HepG2 (cell line): ENCODE results near the gene TBX15. TPM values are rescaled to one million over a fixed set of nuclear protein-coding genes. Genes with fewer than 3 reads are reported as not detected.

Experiments used
- BRD4 ChIP-seq: sonication (generic); formaldehyde crosslinking; IDR thresholded peaks from 2 replicates; pipeline ENCODE4 v1.4.0; 2020; ENCODE audit warnings: missing genetic modification reagents
- CBX2 ChIP-seq, 2 experiments: fragments of 200-600 bp in 1 of 2; sonication (generic); formaldehyde crosslinking in 1 of 2; IDR thresholded peaks; 2 replicates each; pipeline versions ENCODE4 v1.7.0 to v1.8.1; 2018 to 2022; ENCODE audit warnings: low read depth in 2 of 2, low read length in 1 of 2, mild to moderate bottlenecking in 1 of 2, missing genetic modification reagents in 1 of 2
- CREB1 ChIP-seq, 2 experiments: fragments of 450-650 bp in 1 of 2; IDR thresholded peaks; 2 replicates each; pipeline ENCODE4 v1.6.1; 2016 to 2017; ENCODE audit warnings: control low read depth in 1 of 2, mild to moderate bottlenecking in 1 of 2, missing compliant biosample characterization in 1 of 2, missing genetic modification characterization in 1 of 2
- GPN1 ChIP-seq: sonication (generic); formaldehyde crosslinking; IDR thresholded peaks from 2 replicates; pipeline ENCODE4 v1.5.1; 2020; ENCODE audit warnings: missing genetic modification reagents, borderline replicate concordance
- JUN ChIP-seq: sonication (generic); formaldehyde crosslinking; IDR thresholded peaks from 2 replicates; pipeline ENCODE4 v1.4.0; 2020; ENCODE audit warnings: mild to moderate bottlenecking, missing genetic modification reagents
- KLF13 ChIP-seq: sonication (generic); formaldehyde crosslinking; IDR thresholded peaks from 2 replicates; pipeline ENCODE4 v1.4.0; 2020; ENCODE audit warnings: mild to moderate bottlenecking, missing genetic modification reagents
- NFKBIZ ChIP-seq: IDR thresholded peaks from 2 replicates; pipeline ENCODE4 v1.6.1; 2018; ENCODE audit warnings: missing genetic modification reagents, missing compliant biosample characterization
- RFX5 ChIP-seq: IDR thresholded peaks from 2 replicates; pipeline ENCODE4 v1.6.1; 2011; ENCODE audit warnings: low read depth, low read length, improper control_type of control experiment
- TOE1 ChIP-seq: sonication (generic); formaldehyde crosslinking; IDR thresholded peaks from 2 replicates; pipeline ENCODE4 v1.4.0; 2020; ENCODE audit warnings: mild to moderate bottlenecking, missing genetic modification reagents
- YEATS4 ChIP-seq: sonication (generic); formaldehyde crosslinking; IDR thresholded peaks from 2 replicates; pipeline ENCODE4 v1.4.0; 2020; ENCODE audit warnings: missing genetic modification reagents, borderline replicate concordance
- ZC3H4 ChIP-seq: sonication (generic); formaldehyde crosslinking; IDR thresholded peaks from 2 replicates; pipeline ENCODE4 v1.4.0; 2020; ENCODE audit warnings: missing genetic modification reagents, borderline replicate concordance
- ZNF766 ChIP-seq: sonication (generic); formaldehyde crosslinking; IDR thresholded peaks from 2 replicates; pipeline ENCODE4 v1.5.0; 2020; ENCODE audit warnings: missing genetic modification reagents, borderline replicate concordance
- polyA plus RNA-seq, 8 experiments: library from polyadenylated mRNA; depleted of rRNA in 3 of 8; stranded (reverse) in 7 of 8; unstranded in 1 of 8; fragments of >200 nt; fragmentation: Illumina TruSeq in 4 of 8; extraction: Trizol in 4 of 8; gene quantifications; 2 replicates each; pipeline versions ENCODE4 v1.2.1 to v1.2.3, GENCODE V29; 2011 to 2016; ENCODE audit warnings: low read depth in 4 of 8, missing spikeins in 1 of 8, mixed read lengths in 1 of 8; ENCODE audit not compliant: insufficient read depth in 1 of 8
- total RNA-seq, 5 experiments: library from RNA; depleted of rRNA; stranded (reverse); fragments of >200 nt; fragmentation: Illumina TruSeq; extraction: Trizol; gene quantifications; 2 replicates each; pipeline ENCODE4 v1.2.3, GENCODE V29; 2016; ENCODE audit warnings: low read depth in 1 of 5
- TF ChIP-seq, protein P1 (sequence below): sonication (generic); formaldehyde crosslinking; IDR thresholded peaks from 2 replicates; pipeline ENCODE4 v1.4.0; 2020; ENCODE audit warnings: missing genetic modification reagents
- TF ChIP-seq, protein P2 (sequence below): sonication (generic); formaldehyde crosslinking; conservative IDR thresholded peaks from 2 replicates; pipeline ENCODE4 v1.8.0; 2022; ENCODE audit warnings: low read depth, missing genetic modification reagents
- TF ChIP-seq, protein P3 (sequence below): sonication (generic); formaldehyde crosslinking; IDR thresholded peaks from 2 replicates; pipeline ENCODE4 v1.5.0; 2020; ENCODE audit warnings: missing genetic modification reagents
- TF ChIP-seq, protein P4 (sequence below): sonication (generic); formaldehyde crosslinking; IDR thresholded peaks from 2 replicates; pipeline ENCODE4 v1.5.0; 2020; ENCODE audit warnings: mild to moderate bottlenecking, missing genetic modification reagents
- TF ChIP-seq, protein P5 (sequence below): sonication (generic); formaldehyde crosslinking; IDR thresholded peaks from 2 replicates; pipeline ENCODE4; 2020; ENCODE audit warnings: missing genetic modification reagents, mild to moderate bottlenecking, borderline replicate concordance

The TBX15 gene
- total and polyA plus RNA-seq, 2 of the 13 experiments (the other 11 are each of a cell fraction or from before 2014, with no cell fraction given), result 0.42 to 1.9 TPM

DNA sequence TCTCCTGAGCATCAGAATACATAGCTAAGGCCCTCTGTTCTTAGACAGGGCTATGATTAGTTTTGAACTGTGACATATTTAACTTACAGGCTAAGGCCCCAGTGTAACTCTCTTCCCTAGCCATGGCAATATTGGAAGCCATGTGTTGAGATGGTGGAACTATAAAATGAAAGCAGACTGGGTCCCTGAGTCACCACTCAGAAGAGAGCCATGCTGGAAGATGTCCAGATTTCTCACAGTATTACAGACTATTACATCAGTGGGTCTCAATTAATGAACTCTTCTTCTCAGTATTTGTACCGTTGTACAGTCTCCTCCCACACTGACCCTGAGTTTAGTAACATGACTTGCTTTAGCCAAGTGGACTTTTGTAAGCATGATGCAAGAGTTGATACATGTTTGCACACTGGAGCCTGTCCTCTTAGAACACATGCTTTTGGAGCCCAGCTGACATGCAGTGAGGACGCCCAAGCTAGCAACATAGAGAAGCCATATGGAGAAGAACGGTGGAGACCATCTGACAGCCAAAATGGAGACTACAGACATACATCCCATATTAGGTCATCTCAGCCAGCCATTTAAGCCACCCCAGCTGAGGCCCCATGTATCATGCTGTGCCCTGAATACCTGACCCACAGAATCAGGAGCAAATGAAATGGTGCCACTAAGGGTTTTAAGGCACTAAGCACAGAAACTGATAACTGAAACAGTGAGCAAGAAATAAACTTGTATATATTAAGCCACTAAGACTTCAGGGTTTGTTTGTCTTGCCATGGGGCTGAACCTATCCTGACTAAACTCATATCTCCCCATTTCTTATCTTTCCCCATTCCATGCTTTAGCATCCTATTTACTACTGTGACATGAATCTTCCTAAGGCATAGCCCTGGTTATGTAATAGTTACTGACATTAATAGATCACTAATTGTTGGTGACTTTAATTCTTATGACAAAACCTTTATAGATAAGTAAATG lies 24.4 kb downstream of the TBX15 start (continued):
- TF ChIP-seq CBX2 (IDR thresholded peaks at IDR 0.05; ENCODE audit: low read depth, low read length) (no peak), CBX2 (CRISPR knock-in tag; IDR thresholded peaks at IDR 0.05; ENCODE audit: low read depth) (no peak), CREB1 (IDR thresholded peaks at IDR 0.05) (peak; percentile 60), CREB1 (CRISPR knock-in tag; IDR thresholded peaks at IDR 0.05) (peak; percentile 79), TOE1 (CRISPR knock-in tag) (no peak), GPN1 (no peak), ZNF766 (no peak), ZC3H4 (CRISPR knock-in tag) (no peak), KLF13 (CRISPR knock-in tag) (no peak), YEATS4 (peak; percentile 84; the same call in 1 of the 2 replicates), RFX5 (no peak), BRD4 (CRISPR knock-in tag) (no peak), NFKBIZ (CRISPR knock-in tag) (peak; percentile 97), JUN (CRISPR knock-in tag) (peak; percentile 76)
- TF ChIP-seq, protein P1, sequence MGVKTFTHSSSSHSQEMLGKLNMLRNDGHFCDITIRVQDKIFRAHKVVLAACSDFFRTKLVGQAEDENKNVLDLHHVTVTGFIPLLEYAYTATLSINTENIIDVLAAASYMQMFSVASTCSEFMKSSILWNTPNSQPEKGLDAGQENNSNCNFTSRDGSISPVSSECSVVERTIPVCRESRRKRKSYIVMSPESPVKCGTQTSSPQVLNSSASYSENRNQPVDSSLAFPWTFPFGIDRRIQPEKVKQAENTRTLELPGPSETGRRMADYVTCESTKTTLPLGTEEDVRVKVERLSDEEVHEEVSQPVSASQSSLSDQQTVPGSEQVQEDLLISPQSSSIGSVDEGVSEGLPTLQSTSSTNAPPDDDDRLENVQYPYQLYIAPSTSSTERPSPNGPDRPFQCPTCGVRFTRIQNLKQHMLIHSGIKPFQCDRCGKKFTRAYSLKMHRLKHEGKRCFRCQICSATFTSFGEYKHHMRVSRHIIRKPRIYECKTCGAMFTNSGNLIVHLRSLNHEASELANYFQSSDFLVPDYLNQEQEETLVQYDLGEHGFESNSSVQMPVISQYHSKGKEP (CRISPR knock-in tag), result 0 out of 2 replicates have a peak, but pooled peaks have one; percentile 57
- TF ChIP-seq, protein P2, sequence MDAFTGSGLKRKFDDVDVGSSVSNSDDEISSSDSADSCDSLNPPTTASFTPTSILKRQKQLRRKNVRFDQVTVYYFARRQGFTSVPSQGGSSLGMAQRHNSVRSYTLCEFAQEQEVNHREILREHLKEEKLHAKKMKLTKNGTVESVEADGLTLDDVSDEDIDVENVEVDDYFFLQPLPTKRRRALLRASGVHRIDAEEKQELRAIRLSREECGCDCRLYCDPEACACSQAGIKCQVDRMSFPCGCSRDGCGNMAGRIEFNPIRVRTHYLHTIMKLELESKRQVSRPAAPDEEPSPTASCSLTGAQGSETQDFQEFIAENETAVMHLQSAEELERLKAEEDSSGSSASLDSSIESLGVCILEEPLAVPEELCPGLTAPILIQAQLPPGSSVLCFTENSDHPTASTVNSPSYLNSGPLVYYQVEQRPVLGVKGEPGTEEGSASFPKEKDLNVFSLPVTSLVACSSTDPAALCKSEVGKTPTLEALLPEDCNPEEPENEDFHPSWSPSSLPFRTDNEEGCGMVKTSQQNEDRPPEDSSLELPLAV (CRISPR knock-in tag), result no peak
- TF ChIP-seq, protein P3, sequence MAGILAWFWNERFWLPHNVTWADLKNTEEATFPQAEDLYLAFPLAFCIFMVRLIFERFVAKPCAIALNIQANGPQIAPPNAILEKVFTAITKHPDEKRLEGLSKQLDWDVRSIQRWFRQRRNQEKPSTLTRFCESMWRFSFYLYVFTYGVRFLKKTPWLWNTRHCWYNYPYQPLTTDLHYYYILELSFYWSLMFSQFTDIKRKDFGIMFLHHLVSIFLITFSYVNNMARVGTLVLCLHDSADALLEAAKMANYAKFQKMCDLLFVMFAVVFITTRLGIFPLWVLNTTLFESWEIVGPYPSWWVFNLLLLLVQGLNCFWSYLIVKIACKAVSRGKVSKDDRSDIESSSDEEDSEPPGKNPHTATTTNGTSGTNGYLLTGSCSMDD, result no peak
- TF ChIP-seq, protein P4, sequence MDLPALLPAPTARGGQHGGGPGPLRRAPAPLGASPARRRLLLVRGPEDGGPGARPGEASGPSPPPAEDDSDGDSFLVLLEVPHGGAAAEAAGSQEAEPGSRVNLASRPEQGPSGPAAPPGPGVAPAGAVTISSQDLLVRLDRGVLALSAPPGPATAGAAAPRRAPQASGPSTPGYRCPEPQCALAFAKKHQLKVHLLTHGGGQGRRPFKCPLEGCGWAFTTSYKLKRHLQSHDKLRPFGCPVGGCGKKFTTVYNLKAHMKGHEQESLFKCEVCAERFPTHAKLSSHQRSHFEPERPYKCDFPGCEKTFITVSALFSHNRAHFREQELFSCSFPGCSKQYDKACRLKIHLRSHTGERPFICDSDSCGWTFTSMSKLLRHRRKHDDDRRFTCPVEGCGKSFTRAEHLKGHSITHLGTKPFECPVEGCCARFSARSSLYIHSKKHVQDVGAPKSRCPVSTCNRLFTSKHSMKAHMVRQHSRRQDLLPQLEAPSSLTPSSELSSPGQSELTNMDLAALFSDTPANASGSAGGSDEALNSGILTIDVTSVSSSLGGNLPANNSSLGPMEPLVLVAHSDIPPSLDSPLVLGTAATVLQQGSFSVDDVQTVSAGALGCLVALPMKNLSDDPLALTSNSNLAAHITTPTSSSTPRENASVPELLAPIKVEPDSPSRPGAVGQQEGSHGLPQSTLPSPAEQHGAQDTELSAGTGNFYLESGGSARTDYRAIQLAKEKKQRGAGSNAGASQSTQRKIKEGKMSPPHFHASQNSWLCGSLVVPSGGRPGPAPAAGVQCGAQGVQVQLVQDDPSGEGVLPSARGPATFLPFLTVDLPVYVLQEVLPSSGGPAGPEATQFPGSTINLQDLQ (CRISPR knock-in tag), result no peak; the same call in 1 of the 2 replicates
- TF ChIP-seq, protein P5, sequence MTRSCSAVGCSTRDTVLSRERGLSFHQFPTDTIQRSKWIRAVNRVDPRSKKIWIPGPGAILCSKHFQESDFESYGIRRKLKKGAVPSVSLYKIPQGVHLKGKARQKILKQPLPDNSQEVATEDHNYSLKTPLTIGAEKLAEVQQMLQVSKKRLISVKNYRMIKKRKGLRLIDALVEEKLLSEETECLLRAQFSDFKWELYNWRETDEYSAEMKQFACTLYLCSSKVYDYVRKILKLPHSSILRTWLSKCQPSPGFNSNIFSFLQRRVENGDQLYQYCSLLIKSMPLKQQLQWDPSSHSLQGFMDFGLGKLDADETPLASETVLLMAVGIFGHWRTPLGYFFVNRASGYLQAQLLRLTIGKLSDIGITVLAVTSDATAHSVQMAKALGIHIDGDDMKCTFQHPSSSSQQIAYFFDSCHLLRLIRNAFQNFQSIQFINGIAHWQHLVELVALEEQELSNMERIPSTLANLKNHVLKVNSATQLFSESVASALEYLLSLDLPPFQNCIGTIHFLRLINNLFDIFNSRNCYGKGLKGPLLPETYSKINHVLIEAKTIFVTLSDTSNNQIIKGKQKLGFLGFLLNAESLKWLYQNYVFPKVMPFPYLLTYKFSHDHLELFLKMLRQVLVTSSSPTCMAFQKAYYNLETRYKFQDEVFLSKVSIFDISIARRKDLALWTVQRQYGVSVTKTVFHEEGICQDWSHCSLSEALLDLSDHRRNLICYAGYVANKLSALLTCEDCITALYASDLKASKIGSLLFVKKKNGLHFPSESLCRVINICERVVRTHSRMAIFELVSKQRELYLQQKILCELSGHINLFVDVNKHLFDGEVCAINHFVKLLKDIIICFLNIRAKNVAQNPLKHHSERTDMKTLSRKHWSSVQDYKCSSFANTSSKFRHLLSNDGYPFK (CRISPR knock-in tag), result no peak
